GM21576 (cell line): ENCODE data around the gene DIPK2A.

Source experiments
- ATAC-seq: cut with Tn5 transposase; IDR thresholded peaks from one replicate; pipeline ENCODE4 v1.9.1; 2021; ENCODE audit warnings: mild to moderate bottlenecking, moderate library complexity; ENCODE audit not compliant: unreplicated experiment

DIPK2A gene

DNA sequence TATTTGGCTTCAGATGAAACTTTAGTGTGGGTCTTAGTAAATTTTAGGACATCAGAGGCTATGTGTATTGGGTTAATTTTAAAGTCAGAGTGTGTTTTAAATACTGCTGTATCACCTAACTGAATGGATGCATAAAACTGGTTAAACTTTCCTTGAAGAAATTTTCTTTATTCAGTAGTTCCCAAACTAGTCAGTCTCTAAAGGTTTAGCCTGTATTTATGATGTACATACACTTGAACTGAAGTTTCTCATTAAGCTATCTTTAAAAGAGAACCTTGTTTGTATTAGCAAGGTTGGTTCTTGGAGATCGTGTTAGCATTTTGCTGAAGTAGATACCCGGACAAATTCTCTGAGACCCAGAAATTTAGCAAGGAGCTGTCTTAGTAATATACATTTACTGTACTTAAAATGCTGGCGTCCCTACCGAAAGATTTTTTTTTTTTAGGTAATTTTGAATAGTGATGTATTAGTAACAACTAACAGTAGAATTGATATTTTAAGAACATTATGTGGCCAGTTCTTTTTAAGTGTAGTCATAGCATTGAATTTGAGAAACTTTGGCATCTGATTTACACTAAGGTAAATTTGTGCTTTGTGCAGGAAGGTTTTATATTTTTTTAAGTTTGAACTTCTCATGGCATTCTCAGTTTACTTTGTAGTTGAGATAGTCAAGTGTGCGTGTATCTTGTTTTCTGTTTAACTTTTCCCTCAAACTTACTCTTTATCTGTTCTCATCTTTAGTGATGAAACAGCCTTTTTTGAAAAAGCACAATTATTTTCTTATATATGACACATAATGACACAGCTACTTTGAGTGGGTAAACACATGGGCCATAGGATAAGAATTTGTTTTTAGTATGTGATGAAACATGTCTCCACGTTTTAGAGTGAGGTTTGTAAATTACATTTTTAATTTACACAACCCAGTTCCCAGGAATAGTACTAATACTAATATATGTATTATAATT, 2.9 kb downstream of the DIPK2A start:
- ATAC-seq, result no peak

DNA sequence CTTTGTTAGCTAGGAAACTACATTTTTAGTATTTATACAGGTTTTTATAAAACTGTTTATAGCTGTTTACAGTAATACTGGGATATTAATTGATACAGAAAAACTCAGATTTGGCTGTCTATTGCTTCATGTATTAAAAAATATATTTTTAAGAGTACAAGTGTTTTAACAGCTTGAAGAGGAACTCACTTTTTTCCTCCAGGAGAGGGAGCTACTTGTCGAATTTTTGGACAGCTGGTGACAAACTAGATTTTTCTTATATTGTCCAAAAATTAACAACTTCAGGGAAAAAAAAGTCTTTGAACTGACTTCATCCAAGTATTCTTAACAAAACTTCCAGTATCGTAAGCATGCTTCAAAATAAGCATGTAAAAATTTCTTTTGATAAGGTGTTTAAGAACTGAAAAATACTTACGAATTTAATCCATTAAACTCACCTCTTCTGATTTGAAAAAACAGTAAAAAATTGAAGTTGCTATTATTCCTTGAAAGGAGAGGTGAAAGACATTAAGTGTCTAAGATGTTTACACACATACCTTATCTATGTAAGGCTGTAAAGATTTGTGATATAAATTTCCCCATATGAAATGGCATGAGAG, 4.0 kb downstream of the DIPK2A start:
- no peak for ATAC-seq

DNA sequence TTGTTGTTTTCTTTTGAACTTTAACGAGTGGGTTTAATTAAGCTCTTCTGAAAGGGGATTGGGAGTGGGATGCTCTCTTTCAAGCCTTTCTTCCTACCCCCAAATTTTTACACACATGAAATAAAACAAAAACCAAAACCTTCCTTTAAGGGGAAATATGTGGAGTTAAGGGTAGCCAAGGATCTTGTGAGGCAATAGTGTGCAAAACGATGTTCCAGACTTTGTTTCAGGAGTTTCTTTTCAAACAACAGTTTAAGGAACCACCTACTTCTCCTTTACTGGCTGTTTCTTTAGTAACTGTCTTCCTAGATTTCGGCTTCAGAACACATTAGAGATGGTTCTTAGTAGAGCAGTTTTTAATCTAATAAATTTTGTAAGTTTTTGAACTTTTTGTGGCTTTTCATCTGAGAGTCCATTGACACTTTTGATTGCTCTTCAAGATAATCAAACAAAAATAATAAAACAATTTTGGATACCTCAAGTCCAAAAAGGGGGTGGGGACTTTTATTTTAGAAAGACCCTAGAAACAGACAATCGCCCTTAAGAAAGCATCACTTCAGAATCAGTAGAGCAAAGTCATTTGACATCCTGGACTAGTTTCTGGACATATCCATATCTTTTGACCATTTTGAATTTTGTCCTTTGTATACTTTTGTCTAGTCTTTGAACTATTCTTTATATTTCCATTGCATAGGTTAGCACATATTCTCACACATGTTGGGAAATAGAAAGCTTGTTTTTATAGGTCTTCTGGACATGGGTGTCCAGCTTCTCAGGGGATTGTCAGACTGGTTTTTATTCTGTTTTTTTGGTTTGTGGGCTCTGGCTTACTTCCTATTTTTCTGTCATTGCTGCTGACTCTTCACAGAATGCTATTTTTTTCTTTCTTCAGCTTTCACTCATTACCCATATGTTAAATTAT, 6.0 kb downstream of the DIPK2A start:
- ATAC-seq, result peak; percentile 45

DNA sequence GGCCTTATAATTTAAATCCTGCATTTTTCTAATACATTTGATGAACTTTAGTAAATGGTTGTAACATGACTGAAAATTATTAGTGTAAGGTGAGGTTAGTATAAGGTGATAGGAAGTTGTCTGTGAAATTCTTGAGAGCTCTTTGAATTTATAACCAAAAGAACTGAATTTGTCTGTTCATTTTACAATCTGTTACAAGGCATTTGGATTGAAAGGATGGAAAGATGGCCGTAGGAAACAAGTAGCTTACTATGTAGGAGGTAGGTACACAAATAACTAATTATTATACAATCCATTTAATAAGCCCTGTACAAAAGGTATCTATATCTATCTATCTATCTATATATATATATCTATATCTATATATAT, 6.6 kb downstream of the DIPK2A start:
- ATAC-seq, result no peak

DNA sequence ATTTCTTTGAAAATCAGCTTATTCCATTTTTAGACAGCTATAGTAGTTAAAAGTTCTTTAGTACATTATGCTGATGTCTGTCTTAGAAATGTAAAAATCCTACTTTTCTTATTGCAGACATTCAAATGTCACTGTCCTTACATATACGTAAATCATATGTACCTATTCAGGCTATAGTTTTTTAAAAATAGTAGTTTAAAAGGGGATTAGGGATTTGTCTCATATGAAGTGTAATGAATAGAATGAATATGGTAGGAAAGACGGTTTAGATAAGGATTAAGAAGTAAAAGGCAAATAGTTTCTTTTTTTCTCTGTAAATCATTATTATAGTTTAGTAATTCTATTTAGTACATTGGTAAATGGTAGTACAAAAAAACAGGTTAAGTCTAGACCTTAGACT, 7.4 kb downstream of the DIPK2A start:
- no peak for ATAC-seq

DNA sequence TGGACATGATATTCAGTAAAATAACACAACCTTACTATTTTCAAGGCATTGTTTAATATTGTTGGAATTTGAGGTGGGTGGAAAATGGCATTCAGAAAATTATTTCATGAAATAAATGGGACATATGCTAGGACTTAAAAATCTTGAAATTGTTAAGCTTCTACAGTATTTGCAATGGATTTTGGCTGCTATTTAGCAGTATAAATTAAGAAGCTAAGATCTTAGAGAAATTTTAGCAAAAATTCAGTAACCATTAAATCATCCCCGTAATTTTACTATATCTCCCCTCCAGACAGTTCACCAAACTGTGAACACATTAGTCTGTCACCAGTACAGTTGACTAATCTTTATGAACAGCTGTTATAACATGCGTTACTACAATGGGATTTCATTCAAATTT, 8.2 kb downstream of the DIPK2A start:
- ATAC-seq, result no peak

DNA sequence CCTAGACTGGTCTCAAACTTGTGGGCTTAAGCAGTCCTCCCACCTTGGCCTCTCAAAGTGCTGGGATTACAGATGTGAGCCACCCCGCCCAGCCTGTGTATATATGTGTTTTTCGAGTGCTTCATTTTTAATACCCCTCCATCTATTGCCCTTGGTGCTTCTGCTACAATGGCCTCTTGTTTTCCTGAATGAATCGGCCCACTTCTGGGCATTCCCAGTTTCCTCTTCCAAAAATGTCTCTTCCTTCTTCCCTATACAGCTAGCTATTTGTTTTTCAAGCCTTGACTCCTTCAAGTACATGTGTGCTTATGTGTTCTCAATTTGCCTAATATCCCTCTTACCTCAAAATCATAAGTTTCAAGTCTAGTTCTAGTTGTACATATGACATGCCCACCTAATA, 16.7 kb downstream of the DIPK2A start:
- no peak for ATAC-seq

DNA sequence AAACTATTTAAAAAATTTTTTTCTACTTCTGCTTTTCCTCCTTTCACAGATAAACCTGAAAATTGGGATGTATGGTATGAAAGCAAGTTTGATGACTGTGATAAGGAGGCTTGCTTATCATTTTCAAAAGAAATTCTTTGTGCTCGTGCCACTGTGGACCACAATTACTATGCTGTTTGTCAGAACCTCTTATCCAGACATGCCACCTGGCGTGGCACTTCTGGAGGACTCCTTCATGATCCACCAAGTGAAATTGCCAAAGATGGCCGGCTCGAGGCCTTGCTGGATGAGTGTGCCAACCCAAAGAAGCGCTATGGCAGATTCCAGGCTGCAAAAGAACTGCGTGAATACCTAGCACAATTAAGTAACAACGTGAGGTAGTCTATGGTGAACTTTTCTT, 17.8 kb downstream of the DIPK2A start:
- no peak for ATAC-seq

DNA sequence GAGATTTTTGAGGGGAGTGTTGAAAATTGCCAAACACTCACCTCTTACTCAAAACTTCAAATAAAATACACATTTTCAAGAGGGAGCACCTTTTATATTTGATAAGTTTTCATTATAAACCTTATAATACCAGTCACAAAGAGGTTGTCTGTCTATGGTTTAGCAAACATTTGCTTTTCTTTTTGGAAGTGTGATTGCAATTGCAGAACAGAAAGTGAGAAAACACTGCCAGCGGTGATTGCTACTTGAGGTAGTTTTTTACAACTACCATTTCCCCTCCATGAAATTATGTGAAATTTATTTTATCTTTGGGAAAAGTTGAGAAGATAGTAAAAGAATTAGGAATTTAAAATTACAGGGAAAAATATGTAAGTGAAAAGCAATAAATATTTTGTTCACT, 20.1 kb downstream of the DIPK2A start:
- no peak for ATAC-seq

DNA sequence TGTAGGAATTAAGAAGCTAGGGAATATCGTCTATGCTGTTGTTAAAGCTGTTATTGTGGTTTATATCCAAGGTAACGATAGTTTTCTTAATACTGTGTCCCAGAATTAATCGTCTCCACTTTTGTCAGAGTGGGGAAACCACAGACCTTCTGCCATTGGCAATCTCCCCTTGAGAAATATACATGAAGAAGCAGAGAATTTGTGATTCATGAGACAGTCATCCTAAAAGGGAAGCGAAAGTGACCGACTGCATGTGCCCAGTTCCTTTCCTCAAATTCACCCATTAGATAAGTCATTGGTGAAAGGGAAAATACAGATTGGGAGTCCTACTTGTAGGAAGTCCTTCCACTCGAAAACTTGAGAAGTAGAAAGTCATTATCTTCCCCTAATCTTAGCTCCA, 26.6 kb downstream of the DIPK2A start:
- peak; percentile 47 for ATAC-seq

DNA sequence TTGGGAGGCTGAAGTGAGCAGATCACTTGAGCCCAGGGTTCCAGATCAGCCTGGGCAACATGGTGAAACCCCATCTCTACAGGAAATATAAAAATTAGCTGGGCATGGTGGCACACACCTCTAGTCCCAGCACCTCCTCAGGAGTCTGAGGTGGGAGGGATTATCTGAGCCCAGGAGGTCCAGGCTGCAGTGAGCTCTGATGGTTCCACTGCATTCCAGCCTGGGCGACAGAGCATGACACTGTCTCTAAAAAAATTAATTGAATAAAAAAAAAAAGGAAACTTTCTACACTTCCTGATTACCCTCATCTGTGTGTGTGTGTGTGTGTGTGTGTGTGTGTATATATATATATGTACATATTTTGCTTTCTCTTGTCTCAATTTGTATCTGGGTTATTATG, 31.4 kb downstream of the DIPK2A start:
- no peak for ATAC-seq

DNA sequence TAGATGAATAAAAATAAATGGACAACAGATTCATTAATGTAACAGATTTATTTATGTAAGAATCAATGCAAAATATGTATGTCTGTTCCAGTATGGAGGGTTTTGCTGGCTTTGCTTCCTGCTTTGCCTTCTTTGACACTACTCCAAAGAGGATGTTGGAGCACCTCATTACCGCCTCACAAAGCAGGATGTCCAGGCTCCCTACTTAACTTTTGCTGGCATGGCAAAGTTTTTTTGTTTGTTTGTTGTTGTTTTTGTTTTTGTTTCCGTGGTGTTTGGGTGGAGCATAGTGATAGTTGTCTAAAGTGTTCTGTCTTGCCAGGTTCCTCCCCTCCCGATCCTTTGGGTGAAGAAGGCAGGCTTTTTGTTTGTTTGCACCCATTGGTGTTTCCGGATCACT, 38.7 kb downstream of the DIPK2A start:
- ATAC-seq, result no peak

DNA sequence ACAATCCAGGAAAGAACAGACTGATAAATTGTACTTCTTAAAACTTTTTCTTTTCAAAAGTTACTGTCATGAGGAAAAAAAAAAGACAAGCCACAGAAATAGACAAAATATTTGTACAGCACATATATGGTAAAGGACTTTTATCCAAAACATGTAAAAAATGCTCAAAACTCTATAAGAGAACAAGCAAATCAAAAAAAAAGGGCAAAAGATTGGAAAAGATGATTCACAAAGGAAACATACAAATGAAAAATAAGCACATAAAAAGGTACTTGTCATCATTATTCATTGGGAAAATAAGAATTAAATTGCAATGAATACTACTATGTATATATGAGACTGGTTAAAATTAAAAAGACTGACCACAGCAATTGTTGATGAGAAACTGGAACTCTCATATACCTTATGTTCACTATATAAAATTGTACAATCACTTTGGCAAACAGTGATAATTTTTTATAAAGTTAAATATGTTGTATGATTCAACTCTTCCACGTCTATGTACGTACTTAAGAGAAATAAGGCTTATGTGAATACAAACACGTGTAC, 39.7 kb downstream of the DIPK2A start:
- ATAC-seq, result no peak

DNA sequence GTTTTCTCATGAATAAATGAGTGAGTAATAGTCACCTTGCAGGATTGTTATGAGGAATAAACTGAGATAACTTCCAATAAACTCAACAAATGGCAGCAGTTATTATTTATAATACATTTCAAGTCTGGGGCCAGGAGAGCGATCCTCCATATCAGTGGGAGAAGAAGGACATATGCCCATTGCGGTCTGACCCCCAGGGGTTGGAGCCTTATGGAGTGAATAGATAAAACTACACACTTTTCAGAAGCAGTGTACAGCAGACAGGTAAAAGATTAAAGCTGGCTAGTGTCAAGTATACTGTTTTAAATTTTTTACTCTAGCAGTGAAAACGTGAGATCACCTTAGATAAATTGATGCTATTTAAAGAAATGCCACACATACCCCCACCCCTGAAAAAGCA, 43.5 kb downstream of the DIPK2A start:
- ATAC-seq, result no peak

DNA sequence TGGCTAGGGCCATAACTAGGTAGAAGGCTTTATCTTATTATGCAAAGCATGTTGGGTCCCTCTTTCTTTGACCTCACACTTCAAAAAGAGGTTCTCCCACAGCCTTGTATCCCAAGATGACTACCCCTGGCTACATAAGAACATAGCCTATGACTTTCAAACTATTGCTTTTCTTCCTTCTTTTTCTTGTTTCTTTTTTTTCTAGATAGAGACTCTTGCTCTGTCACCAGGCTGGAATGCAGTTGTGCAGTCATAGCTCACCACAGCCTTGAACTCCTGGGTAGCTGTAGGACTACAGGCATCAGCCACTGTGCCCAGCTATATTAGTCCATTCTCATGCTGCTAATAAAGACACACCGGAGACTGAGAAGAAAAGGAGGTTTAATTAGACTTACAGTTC, 47.2 kb downstream of the DIPK2A start:
- no peak for ATAC-seq
